Retinal pigment epithelial cell (primary cell): ENCODE data around the gene TMEM121.

Source experiments
- DNase-seq: peaks from one replicate; pipeline ENCODE4 v3.0.0-alpha.2; 2010; ENCODE audit warnings: low read depth
- H3K4me3 ChIP-seq: 2 replicates; pipeline ENCODE4 v1.5.1; 2011; ENCODE audit warnings: mild to moderate bottlenecking, low read length, control low read depth, moderate library complexity
- CTCF ChIP-seq: conservative IDR thresholded peaks from 2 replicates; pipeline ENCODE4 v1.5.1; 2011; ENCODE audit warnings: low read depth, low read length, control low read depth, inconsistent platforms

Gene TMEM121

GRCh38 chr14:105484069-105484996, 42.0 kb upstream of the TMEM121 start:
- no peak overlapping the region for H3K4me3 ChIP-seq
- no peak for DNase-seq
- no peak for TF ChIP-seq CTCF

- H3K4me3 ChIP-seq: no peak overlapping the region
- no peak for DNase-seq
- no peak for TF ChIP-seq CTCF
Measured at GRCh38 chr14:105484997-105485393, 41.4 kb upstream of the TMEM121 start.

- peak; percentile 56 for TF ChIP-seq CTCF
- H3K4me3 ChIP-seq: no peak overlapping the region
- DNase-seq: no peak
Measured at GRCh38 chr14:105485739-105486162, 40.6 kb upstream of the TMEM121 start.

- no peak for TF ChIP-seq CTCF
- H3K4me3 ChIP-seq: no peak within 1 kb of the TSS
- no peak for DNase-seq
Measured at GRCh38 chr14:105486163-105486973, 40.0 kb upstream of the TMEM121 start, which contains the start of gene CRIP1. Gene CRIP1 (plus strand): TSS chr14:105486886. CDS start chr14:105487260, 374 bp downstream.

- no peak overlapping the region for H3K4me3 ChIP-seq
- no peak for TF ChIP-seq CTCF
- DNase-seq: no peak
Measured at GRCh38 chr14:105486974-105487448, 39.4 kb upstream of the TMEM121 start.

- no peak overlapping the region for H3K4me3 ChIP-seq
- no peak for DNase-seq
- no peak for TF ChIP-seq CTCF
Measured at GRCh38 chr14:105487449-105487985, 38.9 kb upstream of the TMEM121 start.
